HPDE6-E6E7 (cell line): Measurements from ENCODE around the gene ADAM22.
A peak's percentile ranks its signal among the peaks of the same experiment; 100 is the strongest.

Experiments used
- DNase-seq: peaks from one replicate; pipeline ENCODE4 v3.0.0; 2011; ENCODE audit warnings: missing footprints; ENCODE audit errors: extremely low spot score

Gene ADAM22

DNA sequence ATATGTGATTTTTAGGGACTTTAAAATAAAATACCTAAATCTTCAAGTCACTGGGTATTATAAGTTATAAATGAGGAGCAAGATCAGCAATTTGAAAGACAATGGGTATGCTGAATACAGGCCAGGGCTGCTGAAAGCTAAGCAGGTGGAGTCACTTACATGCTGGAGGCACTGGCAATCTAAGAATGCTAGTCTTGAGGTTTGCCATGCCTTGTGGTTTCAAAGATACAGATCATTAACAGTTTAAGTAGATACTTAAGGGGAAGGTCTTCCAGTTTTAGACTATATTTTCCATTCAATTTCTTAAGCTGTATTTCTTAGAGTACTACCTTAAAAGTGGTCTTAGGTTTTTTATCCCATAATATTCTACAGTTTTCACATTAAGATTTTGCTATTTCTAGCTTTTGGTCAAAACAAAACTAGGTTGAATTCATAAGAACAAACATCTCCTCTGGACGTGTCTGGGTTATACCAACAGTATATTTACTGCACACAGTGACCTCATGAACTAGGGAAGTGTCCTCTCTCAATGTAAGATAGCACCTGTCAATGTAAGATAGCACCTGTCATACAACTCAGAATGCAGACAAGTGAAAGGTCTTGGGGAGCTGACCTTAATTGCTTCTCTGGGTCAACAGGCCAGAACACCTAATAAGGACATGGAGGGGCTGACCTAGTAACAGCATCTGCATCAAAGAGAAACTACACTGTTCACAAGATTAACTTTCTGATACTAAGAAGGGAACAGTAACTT lies 283.8 kb downstream of the ADAM22 start:
- no peak for DNase-seq

- no peak for DNase-seq
These were observed 284.3 kb downstream of the ADAM22 start for GRCh38 chr7:88218429-88218745.

- peak; percentile 14 for DNase-seq
These were observed 285.0 kb downstream of the ADAM22 start for GRCh38 chr7:88218836-88219605.

GRCh38 chr7:88219781-88220747 lies 286.0 kb downstream of the ADAM22 start, which contains the start of gene SRI:
Gene SRI (minus strand): TSS chr7:88220038. CDS start chr7:88220026, 12 bp downstream.
- DNase-seq = peak; percentile 82

GRCh38 chr7:88223265-88223664 lies 289.2 kb downstream of the ADAM22 start:
- DNase-seq = no peak

DNA sequence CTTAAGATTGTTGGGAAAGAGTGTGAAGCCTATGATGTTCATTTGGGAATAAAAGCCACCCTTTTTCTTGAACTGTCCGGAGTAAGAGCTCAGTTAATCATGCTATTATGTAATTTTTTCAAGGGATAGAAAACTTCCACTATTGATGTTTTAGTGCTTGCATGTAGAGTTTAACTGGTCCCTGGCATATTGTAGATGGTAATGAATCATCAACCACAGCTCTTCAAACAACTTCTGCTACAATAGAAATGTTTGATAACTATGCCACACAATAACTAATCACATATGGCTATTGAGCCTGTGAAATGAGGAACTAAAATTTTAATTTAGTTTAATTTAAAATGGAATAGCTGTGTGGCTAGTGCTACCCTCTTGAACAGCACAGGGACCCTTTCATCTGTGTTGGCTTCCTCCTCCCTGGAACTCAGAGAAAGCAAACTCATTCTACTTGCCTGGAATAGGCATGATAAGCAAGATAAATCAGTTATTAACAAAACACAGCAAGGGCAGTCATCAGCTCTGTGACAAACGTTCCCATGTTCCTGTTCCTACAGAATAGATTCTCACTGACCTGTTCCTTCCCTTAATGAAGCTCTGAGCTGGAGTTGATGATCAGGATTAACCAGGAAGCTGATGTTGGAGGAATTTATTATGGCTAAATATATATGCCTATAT lies 290.7 kb downstream of the ADAM22 start:
- DNase-seq = peak; percentile 40

- DNase-seq = no peak
These were observed 292.1 kb downstream of the ADAM22 start for GRCh38 chr7:88226201-88226600.

DNA sequence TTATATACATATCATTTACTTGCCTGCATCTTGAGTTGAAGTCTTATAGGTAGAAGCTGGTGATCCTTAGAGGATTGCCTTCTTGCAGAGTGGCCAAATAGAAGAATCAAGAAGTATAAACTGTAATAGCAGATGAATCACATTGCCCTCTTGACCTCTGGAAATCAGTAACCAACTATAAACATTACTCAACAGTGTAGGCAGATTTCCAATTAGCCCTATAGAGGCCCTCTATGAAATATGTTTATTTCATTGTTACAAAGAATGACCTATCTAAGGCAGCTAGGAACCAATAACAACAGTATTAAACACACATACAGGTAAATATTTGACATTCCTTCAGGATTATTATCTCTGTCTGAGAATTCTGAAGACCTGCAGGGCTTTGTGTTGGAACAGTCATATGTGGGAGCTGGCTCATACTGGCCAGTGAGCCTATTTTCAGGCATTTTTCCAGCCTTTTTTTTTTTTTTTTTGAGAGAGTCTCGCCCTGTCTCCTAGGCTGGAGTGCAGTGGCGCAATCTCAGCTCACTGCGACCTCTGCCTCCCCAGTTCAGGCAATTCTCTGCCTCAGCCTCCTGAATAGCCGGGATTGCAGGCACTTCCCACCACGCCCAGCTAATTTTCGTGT lies 292.9 kb downstream of the ADAM22 start:
- DNase-seq = peak; percentile 73

- DNase-seq = no peak
These were observed 295.4 kb downstream of the ADAM22 start for GRCh38 chr7:88229302-88229995.

GRCh38 chr7:88230646-88231045 lies 296.6 kb downstream of the ADAM22 start:
- no peak for DNase-seq

DNA sequence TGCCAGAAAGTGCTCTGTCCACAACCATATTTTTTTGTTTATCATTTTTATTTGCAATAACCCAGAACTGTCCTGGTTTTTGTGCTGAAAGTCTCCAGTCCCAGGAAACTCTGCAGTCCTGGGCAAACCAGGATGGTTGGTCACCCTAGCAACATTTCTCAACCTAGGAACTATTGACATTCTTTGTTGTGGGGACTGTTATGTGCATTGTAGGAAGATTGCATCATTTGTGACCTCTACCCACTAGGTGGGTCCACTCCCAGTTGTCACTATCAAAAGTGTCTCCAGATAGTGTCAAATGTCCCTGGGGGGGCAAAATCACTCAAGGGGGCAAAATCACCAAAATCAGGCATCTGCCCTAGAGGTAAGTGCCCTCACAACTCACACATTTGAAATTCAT lies 299.8 kb downstream of the ADAM22 start:
- DNase-seq = no peak

GRCh38 chr7:88239852-88240251 lies 305.8 kb downstream of the ADAM22 start:
- no peak for DNase-seq

DNA sequence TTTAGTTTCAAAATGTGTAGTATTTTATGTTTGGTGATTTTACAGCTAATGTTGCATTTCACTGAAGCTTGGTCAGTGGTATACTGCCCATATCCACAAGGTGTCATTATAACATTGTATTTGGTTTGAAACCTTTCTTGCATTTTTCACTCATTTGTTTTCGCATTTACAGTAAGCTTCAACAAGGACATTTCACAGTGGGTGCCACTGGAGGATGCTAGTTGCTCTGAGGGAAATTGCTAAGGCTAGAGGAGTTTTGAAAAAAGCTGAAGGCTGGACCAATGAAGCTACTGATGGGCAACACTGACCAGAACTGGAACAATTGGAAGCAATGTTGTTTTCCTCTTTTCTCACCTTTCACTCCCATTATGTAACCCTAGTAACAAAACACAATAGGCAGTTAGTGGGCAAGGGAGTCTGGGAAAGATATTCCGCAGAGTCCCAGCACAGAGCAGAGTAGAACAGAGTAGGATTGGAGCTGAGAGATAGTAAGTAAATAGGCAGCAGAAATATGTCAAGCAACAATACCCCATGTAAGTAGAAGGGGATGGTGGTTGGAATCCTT lies 309.4 kb downstream of the ADAM22 start:
- DNase-seq = no peak

DNA sequence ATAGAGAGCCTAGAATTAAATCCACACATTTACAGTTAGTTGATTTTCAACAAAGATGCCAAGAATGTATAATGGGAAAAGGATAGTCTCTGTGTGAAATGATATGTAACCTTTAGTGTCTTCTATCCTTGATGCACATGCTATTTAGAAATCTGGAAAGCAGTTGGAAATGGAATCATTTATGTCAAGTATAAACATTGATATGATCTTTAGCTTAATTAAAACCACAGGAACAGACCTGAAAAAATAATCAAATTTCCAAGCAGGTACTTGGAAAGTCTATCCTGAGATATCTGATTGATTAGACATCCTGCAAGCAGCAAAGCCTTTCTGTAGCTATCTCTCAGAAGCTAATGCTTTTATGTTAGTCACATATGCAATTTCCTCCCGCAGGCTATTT lies 310.2 kb downstream of the ADAM22 start:
- DNase-seq = no peak
